GM18517 (cell line): Measurements from ENCODE around the gene PTPRC.

Source experiments
- ATAC-seq: cut with Tn5 transposase; IDR thresholded peaks from one replicate; pipeline ENCODE4 v1.9.1; 2021; ENCODE audit warnings: mild to moderate bottlenecking, moderate library complexity; ENCODE audit not compliant: unreplicated experiment

The PTPRC gene

GRCh38 chr1:198641966-198642668 is 3.3 kb downstream of the PTPRC start:
- no peak for ATAC-seq

GRCh38 chr1:198642983-198643382 is 4.1 kb downstream of the PTPRC start:
- no peak for ATAC-seq

- ATAC-seq, result no peak
Measured at GRCh38 chr1:198643808-198644207, 5.0 kb downstream of the PTPRC start.

- no peak for ATAC-seq
Measured at GRCh38 chr1:198647055-198647454, 8.2 kb downstream of the PTPRC start.

GRCh38 chr1:198648592-198648991 is 9.8 kb downstream of the PTPRC start:
- no peak for ATAC-seq

- peak; percentile 24 for ATAC-seq
Measured at GRCh38 chr1:198649232-198649967, 10.6 kb downstream of the PTPRC start.

- peak; percentile 44 for ATAC-seq
Measured at GRCh38 chr1:198649968-198650338, 11.1 kb downstream of the PTPRC start.

- no peak for ATAC-seq
Measured at GRCh38 chr1:198650506-198650905, 11.7 kb downstream of the PTPRC start.

- peak; percentile 37 for ATAC-seq
Measured at GRCh38 chr1:198651650-198652400, 13.0 kb downstream of the PTPRC start.

GRCh38 chr1:198653808-198654413 is 15.1 kb downstream of the PTPRC start:
- no peak for ATAC-seq

GRCh38 chr1:198655459-198656121 is 16.8 kb downstream of the PTPRC start:
- peak; percentile 34 for ATAC-seq

GRCh38 chr1:198656500-198656932 is 17.7 kb downstream of the PTPRC start:
- ATAC-seq, result no peak

GRCh38 chr1:198657550-198658064 is 18.8 kb downstream of the PTPRC start:
- ATAC-seq, result peak; percentile 43

- peak; percentile 42 for ATAC-seq
Measured at GRCh38 chr1:198660341-198661261, 21.8 kb downstream of the PTPRC start.

GRCh38 chr1:198662821-198663220 is 24.0 kb downstream of the PTPRC start:
- no peak for ATAC-seq

GRCh38 chr1:198664068-198664788 is 25.4 kb downstream of the PTPRC start:
- ATAC-seq, result no peak

GRCh38 chr1:198667186-198667585 is 28.3 kb downstream of the PTPRC start:
- ATAC-seq, result no peak

GRCh38 chr1:198667807-198668206 is 29.0 kb downstream of the PTPRC start:
- ATAC-seq, result no peak
